RWPE1 (cell line): ENCODE results near the gene PTGIR.

Source experiments
- CTCF ChIA-PET: fragments of 350-600 bp; sonication (Branson Sonifier 250); formaldehyde crosslinking; extraction: SDS; loops from one replicate; lab custom pipeline; 2021; lab: Yijun Ruan, JAX
- POLR2A ChIA-PET: fragments of 400-600 bp; formaldehyde crosslinking; extraction: SDS; loops from one replicate; lab custom pipeline; 2020; ENCODE audit warnings: antibody characterized with exemption; ENCODE audit not compliant: low non-redundant PET; lab: Yijun Ruan, JAX
- DNase-seq: peaks from one replicate; pipeline ENCODE4 v3.0.0; 2012; ENCODE audit warnings: low spot score
- H3K27ac ChIP-seq: fragments of 450-650 bp; 2 replicates; pipeline ENCODE4 v1.5.1; 2017
- TF ChIP-seq, protein P1 (sequence below): fragments of 450-650 bp; conservative IDR thresholded peaks from 2 replicates; pipeline ENCODE4 v1.5.1; 2017; ENCODE audit warnings: low read depth, mild to moderate bottlenecking

The PTGIR gene

GRCh38 chr19:46640656-46641055 is 15.8 kb upstream of the PTGIR start:
- ChIA-PET POLR2A (no interaction called here), CTCF (no interaction called here)
- no peak overlapping the region for H3K27ac ChIP-seq
- TF ChIP-seq, protein P1, sequence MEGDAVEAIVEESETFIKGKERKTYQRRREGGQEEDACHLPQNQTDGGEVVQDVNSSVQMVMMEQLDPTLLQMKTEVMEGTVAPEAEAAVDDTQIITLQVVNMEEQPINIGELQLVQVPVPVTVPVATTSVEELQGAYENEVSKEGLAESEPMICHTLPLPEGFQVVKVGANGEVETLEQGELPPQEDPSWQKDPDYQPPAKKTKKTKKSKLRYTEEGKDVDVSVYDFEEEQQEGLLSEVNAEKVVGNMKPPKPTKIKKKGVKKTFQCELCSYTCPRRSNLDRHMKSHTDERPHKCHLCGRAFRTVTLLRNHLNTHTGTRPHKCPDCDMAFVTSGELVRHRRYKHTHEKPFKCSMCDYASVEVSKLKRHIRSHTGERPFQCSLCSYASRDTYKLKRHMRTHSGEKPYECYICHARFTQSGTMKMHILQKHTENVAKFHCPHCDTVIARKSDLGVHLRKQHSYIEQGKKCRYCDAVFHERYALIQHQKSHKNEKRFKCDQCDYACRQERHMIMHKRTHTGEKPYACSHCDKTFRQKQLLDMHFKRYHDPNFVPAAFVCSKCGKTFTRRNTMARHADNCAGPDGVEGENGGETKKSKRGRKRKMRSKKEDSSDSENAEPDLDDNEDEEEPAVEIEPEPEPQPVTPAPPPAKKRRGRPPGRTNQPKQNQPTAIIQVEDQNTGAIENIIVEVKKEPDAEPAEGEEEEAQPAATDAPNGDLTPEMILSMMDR = no peak
- no peak for DNase-seq

- DNase-seq = no peak
- H3K27ac ChIP-seq = peak overlapping the region; percentile 49; the same call in 1 of the 2 replicates
- POLR2A ChIA-PET = no interaction called here
- TF ChIP-seq, protein P1 = no peak
- CTCF ChIA-PET = interaction anchor here (0.5 kb wide), 1 partner anchor 959 kb away, joined by 3 read pairs; no protein-coding TSS in a partner anchor
These were observed 14.7 kb upstream of the PTGIR start for GRCh38 chr19:46639358-46640182.

- DNase-seq = no peak
- H3K27ac ChIP-seq = no peak overlapping the region
- ChIA-PET POLR2A (no interaction called here), CTCF (interaction anchor here (0.6 to 1.5 kb wide), 4 partner anchors 22 to 288 kb away, joined by 3 to 8 read pairs (median 5); partner anchors contain the start of gene DACT3)
- TF ChIP-seq, protein P1 = no peak
These were observed 12.3 kb upstream of the PTGIR start for GRCh38 chr19:46637224-46637623.

DNA sequence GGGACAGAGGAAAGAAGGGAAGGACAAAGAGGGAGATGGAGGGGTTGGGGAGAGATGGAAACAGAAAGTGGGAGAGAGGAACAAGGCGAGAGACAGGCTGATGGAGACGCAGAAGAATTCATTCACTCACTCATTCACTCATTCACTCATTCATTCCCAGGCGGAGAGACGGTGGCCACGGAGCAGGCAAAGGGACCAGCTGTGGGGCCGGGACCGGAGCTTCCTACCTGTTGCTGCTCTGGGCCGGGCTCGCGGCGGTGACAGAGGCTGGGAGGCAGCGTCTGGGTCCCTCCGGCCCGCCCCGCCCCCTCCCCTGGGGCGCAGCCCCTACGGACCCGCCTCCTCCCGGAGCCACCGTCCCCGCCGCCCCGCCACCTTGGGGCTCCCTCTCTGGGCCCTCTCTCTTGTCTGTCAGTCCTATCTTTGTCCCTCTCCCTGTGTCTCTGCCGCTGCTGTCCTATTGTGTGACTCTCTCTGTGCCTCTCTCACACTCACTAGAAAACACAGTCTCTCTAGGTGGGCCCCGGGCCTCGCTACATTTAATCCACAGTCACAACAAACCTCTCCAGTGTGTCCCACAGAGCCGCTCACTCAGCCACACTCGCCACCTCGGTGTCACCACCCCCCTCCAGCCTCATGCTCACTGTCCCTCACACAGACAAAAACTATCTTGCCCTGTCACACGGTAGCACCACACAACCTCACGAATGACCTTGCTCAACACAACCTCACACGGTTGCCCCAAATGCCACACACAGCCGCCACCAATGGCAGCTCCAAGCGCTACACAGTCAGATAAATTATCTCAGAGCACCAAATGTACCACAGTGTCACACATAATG is 11.3 kb upstream of the PTGIR start, which contains the start of gene GNG8:
Gene GNG8 (minus strand): TSS at position 283 of the 842 bp plus-strand sequence. CDS start 1,520 bp downstream, outside the sequence.
- ChIA-PET POLR2A (no interaction called here), CTCF (interaction anchor here (1.5 kb wide), 1 partner anchor 25 kb away, joined by 7 read pairs; the partner anchor contains the start of gene DACT3)
- DNase-seq = no peak
- H3K27ac ChIP-seq = no peak within 1 kb of the TSS
- TF ChIP-seq, protein P1 = no peak

DNA sequence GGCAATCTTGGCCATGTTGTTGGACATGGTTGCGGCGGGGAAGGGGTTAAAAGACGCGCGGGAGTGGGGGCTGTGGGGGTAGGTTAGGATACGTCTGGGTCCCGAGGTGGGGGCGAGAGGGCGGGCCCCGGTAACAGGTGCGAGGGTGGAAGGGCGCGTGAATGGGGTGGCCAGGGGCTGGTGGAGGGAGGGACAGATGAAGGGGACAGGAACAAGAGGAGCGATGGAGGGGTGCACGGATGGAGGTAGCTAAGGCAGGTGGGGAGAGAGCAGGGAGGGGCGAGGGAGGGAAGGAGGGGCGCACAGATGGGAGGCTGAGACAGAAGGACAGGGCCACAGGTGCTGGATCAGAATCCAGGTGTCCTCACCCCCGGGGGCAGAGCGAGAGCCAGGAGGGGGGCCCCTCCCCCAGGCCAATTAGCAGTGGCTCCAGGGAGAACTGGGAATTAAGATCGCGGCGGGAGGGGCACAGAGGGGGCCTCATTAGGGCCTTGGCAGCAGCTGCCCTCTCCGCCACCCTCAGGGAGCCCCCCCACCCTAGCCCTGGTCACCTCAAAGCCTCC is 9.8 kb upstream of the PTGIR start:
- POLR2A ChIA-PET = no interaction called here
- CTCF ChIA-PET = interaction anchor here (0.9 kb wide), 1 partner anchor 18 kb away, joined by 3 read pairs; no protein-coding TSS in a partner anchor
- no peak for DNase-seq
- no peak overlapping the region for H3K27ac ChIP-seq
- TF ChIP-seq, protein P1 = no peak
